Vagina (tissue), 2 donors: ENCODE measurements around the gene NCEH1. TPM values are rescaled to one million over a fixed set of nuclear protein-coding genes. Genes with fewer than 3 reads are reported as not detected.
"Not testable (repeated sequence)": the region's sequence is repeated elsewhere in the genome, so short reads cannot be mapped to it uniquely, and the experiment has no call there.

Experiments used
- DNase-seq, 2 donors: peaks; one replicate each; pipeline ENCODE4 v3.0.0-alpha.2; 2017; ENCODE audit errors: extremely low spot score in 2 of 2
- H3K27ac ChIP-seq: fragments of 200-600 bp; sonication (generic); one replicate; pipeline ENCODE4 v1.5.1; 2019
- H3K27me3 ChIP-seq: fragments of 200-600 bp; sonication (generic); one replicate; pipeline ENCODE4 v1.5.1; 2019
- H3K36me3 ChIP-seq, 2 donors: fragments of 200-600 bp; sonication (generic); one replicate each; pipeline ENCODE4 v1.5.1; 2017 to 2019
- H3K4me1 ChIP-seq: fragments of 200-600 bp; sonication (generic); one replicate; pipeline ENCODE4 v1.5.1; 2019
- H3K4me3 ChIP-seq, 2 donors: fragments of 200-600 bp; sonication (generic); 1 replicate in 1 of 2; 2 replicates in 1 of 2; pipeline ENCODE4 v1.5.1; 2016 to 2019
- H3K9me3 ChIP-seq: fragments of 200-600 bp; sonication (generic); one replicate; pipeline ENCODE4 v1.5.1; 2019
- CTCF ChIP-seq, 3 experiments: fragments of 450-650 bp in 2 of 3; fragments of 200-600 bp in 1 of 3; sonication (generic) in 1 of 3; IDR thresholded peaks; one replicate each; pipeline ENCODE4 v1.5.1; 2017 to 2019; ENCODE audit warnings: antibody characterized with exemption in 3 of 3, mild to moderate bottlenecking in 2 of 3, moderate library complexity in 2 of 3
- POLR2A ChIP-seq, 2 donors: fragments of 450-650 bp; IDR thresholded peaks; one replicate each; pipeline ENCODE4 v1.6.1; 2017; ENCODE audit warnings: antibody characterized with exemption in 2 of 2, mild to moderate bottlenecking in 2 of 2, moderate library complexity in 2 of 2
- POLR2AphosphoS5 ChIP-seq, 2 donors: sonication (generic); formaldehyde crosslinking; IDR thresholded peaks; one replicate each; pipeline ENCODE4 v1.9.0; 2017; ENCODE audit warnings: antibody characterized with exemption in 2 of 2, mild to moderate bottlenecking in 2 of 2, low read depth in 1 of 2; ENCODE audit not compliant: insufficient read depth in 1 of 2
- intact Hi-C: fragments of 100-400 bp; cut with DNase I; formaldehyde crosslinking; loops from one replicate; pipeline ENCODE4 v1.15.1; 2023
- total RNA-seq: library from RNA; depleted of rRNA; stranded (reverse); fragments of >200 nt; gene quantifications from one replicate; pipeline ENCODE4 v1.2.3, GENCODE V29; 2016

The NCEH1 gene
- total RNA-seq, 1 donor from 2014 or later, result 7.4 TPM

- DNase-seq, result no peak
- no peak overlapping the region for H3K27ac ChIP-seq
- peaks cover 2% of the 10 kb centered on the region for H3K4me1 ChIP-seq
- no peak for TF ChIP-seq POLR2AphosphoS5 (IDR thresholded peaks at IDR 0.05; ENCODE audit: insufficient read depth in 1 of 2, low read depth in 1 of 2)
- TF ChIP-seq CTCF (IDR thresholded peaks at IDR 0.05), result no peak
- TF ChIP-seq POLR2A (IDR thresholded peaks at IDR 0.05), result no peak
- intact Hi-C loops, result no loop called here
- no peak overlapping the region for H3K4me3 ChIP-seq
- H3K9me3 ChIP-seq, result no peaks in the 10 kb centered on the region
- no peaks in the 10 kb centered on the region for H3K36me3 ChIP-seq
- no peaks in the 10 kb centered on the region for H3K27me3 ChIP-seq
Measured at GRCh38 chr3:172600644-172601065, 110.2 kb downstream of the NCEH1 start.

GRCh38 chr3:172598904-172599303 is 112.0 kb downstream of the NCEH1 start:
- no peaks in the 10 kb centered on the region for H3K9me3 ChIP-seq
- peaks cover 12% of the 10 kb centered on the region for H3K4me1 ChIP-seq
- intact Hi-C loops, result loop anchor here (10.0 kb wide), 1 partner anchor 84 kb away; no protein-coding TSS in a partner anchor
- H3K27me3 ChIP-seq, result no peaks in the 10 kb centered on the region
- no peak for DNase-seq
- H3K27ac ChIP-seq, result no peak overlapping the region
- H3K4me3 ChIP-seq, result no peak overlapping the region
- TF ChIP-seq POLR2AphosphoS5 (IDR thresholded peaks at IDR 0.05; ENCODE audit: insufficient read depth in 1 of 2, low read depth in 1 of 2), result no peak
- no peak for TF ChIP-seq CTCF (IDR thresholded peaks at IDR 0.05)
- no peak for TF ChIP-seq POLR2A (IDR thresholded peaks at IDR 0.05)
- no peaks in the 10 kb centered on the region for H3K36me3 ChIP-seq

GRCh38 chr3:172596394-172596706 is 114.5 kb downstream of the NCEH1 start:
- Histone ChIP-seq H3K36me3 (no peaks in the 10 kb centered on the region), H3K4me3 (no peak overlapping the region), H3K27ac (peak overlapping the region; percentile 71), H3K4me1 (peaks cover 12% of the 10 kb centered on the region), H3K27me3 (no peaks in the 10 kb centered on the region), H3K9me3 (no peaks in the 10 kb centered on the region)
- intact Hi-C loops, result loop anchor here (10.0 kb wide), 1 partner anchor 82 kb away; no protein-coding TSS in a partner anchor
- DNase-seq, result no peak
- TF ChIP-seq CTCF (IDR thresholded peaks at IDR 0.05) (no peak), POLR2A (IDR thresholded peaks at IDR 0.05) (no peak), POLR2AphosphoS5 (IDR thresholded peaks at IDR 0.05; ENCODE audit: insufficient read depth in 1 of 2, low read depth in 1 of 2) (no peak)

GRCh38 chr3:172595664-172596393 is 115.0 kb downstream of the NCEH1 start:
- Histone ChIP-seq H3K9me3 (no peaks in the 10 kb centered on the region), H3K4me1 (peaks cover 12% of the 10 kb centered on the region), H3K36me3 (no peaks in the 10 kb centered on the region), H3K4me3 (peak overlapping the region; percentile 23 to 28), H3K27ac (peak overlapping the region; percentile 71), H3K27me3 (no peaks in the 10 kb centered on the region)
- no peak for DNase-seq
- no peak for TF ChIP-seq POLR2A (IDR thresholded peaks at IDR 0.05)
- TF ChIP-seq POLR2AphosphoS5 (IDR thresholded peaks at IDR 0.05; ENCODE audit: insufficient read depth in 1 of 2, low read depth in 1 of 2), result peak in 1 of 2 donors; percentile 50
- TF ChIP-seq CTCF (IDR thresholded peaks at IDR 0.05), result peak; percentile 50 to 75 (median 66)
- intact Hi-C loops, result loop anchor here (10.0 kb wide), 1 partner anchor 81 kb away; no protein-coding TSS in a partner anchor

- H3K27me3 ChIP-seq, H3K9me3 ChIP-seq, H3K4me3 ChIP-seq, H3K36me3 ChIP-seq, DNase-seq: not testable (repeated sequence)
- Histone ChIP-seq H3K27ac (peak overlapping the region; percentile 71), H3K4me1 (peaks cover 12% of the 10 kb centered on the region)
- intact Hi-C loops, result loop anchor here (10.0 kb wide), 1 partner anchor 80 kb away; no protein-coding TSS in a partner anchor
Measured at GRCh38 chr3:172594900-172595663, 115.8 kb downstream of the NCEH1 start.
